Measurements from ENCODE around the gene ATP5MG. TPM values are rescaled to one million over a fixed set of nuclear protein-coding genes. Genes with fewer than 3 reads are reported as not detected.
A peak's percentile ranks its signal among the peaks of the same experiment; 100 is the strongest.
"Not testable (repeated sequence)": the region's sequence is repeated elsewhere in the genome, so short reads cannot be mapped to it uniquely, and the experiment has no call there.

The ATP5MG gene
- total and polyA plus RNA-seq, 2 of the 8 experiments (the other 6 are each of a cell fraction or from before 2014, with no cell fraction given), result 237 to 464 TPM

DNA sequence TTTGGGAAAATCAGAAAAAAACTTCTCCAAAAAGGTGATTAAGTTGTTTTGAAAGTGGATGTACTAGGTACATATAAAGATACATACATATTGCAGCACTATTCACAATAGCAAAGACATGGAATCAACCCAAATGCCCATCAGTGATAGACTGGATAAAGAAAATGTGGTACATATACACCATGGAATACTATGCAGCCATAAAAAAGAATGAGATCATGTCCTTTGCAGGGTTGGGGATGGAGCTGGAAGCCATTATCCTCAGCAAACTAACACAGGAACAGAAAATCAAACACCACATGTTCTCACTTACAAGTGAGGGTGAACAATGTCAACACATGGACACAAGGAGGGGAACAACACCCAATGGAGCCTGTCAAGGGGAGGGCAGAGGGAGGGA lies 15.5 kb downstream of the ATP5MG start:
- H3K4me1 ChIP-seq (replicated peaks in 1 of 4; ENCODE audit: control insufficient read depth in 3 of 4, insufficient read depth in 4 of 4, low read length in 3 of 4); H3K4ac ChIP-seq (replicated peaks; ENCODE audit: insufficient read length, low read depth, low read length); H3K36me3 ChIP-seq (ENCODE audit: control insufficient read depth in 2 of 4, insufficient read depth in 4 of 4, low read length in 3 of 4); H2BK15ac ChIP-seq (ENCODE audit: low read length); H3K4me3 ChIP-seq (ENCODE audit: extremely low read depth in 1 of 4, insufficient read depth in 2 of 4, low read depth in 3 of 4, low read length in 4 of 4); H2BK120ac ChIP-seq (replicated peaks; ENCODE audit: low read depth, low read length); H4K20me1 ChIP-seq (replicated peaks in 1 of 2; ENCODE audit: control insufficient read depth in 1 of 2, insufficient read depth in 2 of 2, low read length in 2 of 2); H2BK5ac ChIP-seq (ENCODE audit: low read depth, low read length); H3K18ac ChIP-seq (ENCODE audit: extremely low read depth, low read length); H3K27ac ChIP-seq (ENCODE audit: low read depth, low read length); H3K9me3 ChIP-seq (ENCODE audit: insufficient read depth in 2 of 2, low read depth in 1 of 2, low read length in 1 of 2); H2AFZ ChIP-seq (ENCODE audit: low read length); H3K9ac ChIP-seq (replicated peaks in 1 of 4; ENCODE audit: extremely low read depth in 1 of 4, low read depth in 3 of 4, low read length in 3 of 4); H2AK5ac ChIP-seq (ENCODE audit: low read depth, low read length); H3K79me2 ChIP-seq (ENCODE audit: control insufficient read depth in 1 of 2, insufficient read depth in 2 of 2, low read length in 2 of 2); H3K14ac ChIP-seq (ENCODE audit: insufficient read length); H4K5ac ChIP-seq (ENCODE audit: insufficient read length, low read depth, low read length); H3K23ac ChIP-seq (ENCODE audit: insufficient read length); H3K27me3 ChIP-seq (replicated peaks in 1 of 4; ENCODE audit: control insufficient read depth in 3 of 4, extremely low read depth in 1 of 4, insufficient read depth in 3 of 4, low read length in 3 of 4); CTCF ChIA-PET (ENCODE audit: partially characterized antibody); H3K4me2 ChIP-seq (ENCODE audit: insufficient read depth in 1 of 2, low read depth in 2 of 2, low read length in 2 of 2); H3K79me1 ChIP-seq (ENCODE audit: low read depth, low read length); H3K23me2 ChIP-seq (ENCODE audit: low read depth, low read length); H2BK20ac ChIP-seq (ENCODE audit: low read length); H3K56ac ChIP-seq (replicated peaks; ENCODE audit: insufficient read length, low read depth, low read length); FAIRE-seq; H4K8ac ChIP-seq (ENCODE audit: extremely low read depth, insufficient read depth, low read length): not testable (repeated sequence)
- POLR2A ChIA-PET (ENCODE audit: partially characterized antibody), result interaction anchor here (1.4 to 1.7 kb wide), 2 partner anchors 14 to 18 kb away, joined by 3 to 16 read pairs; partner anchors contain the start of gene KMT2A
- peak in 1 of 2 experiments; percentile 20 for DNase-seq (ENCODE audit: low read depth in 1 of 2, low spot score in 2 of 2)
- Histone ChIP-seq H4K91ac (replicated peaks; ENCODE audit: insufficient read length, low read length) (peak overlapping the region; percentile 47), H2BK12ac (ENCODE audit: low read depth, low read length) (peak overlapping the region; percentile 40; the same call in 1 of the 2 replicates)
